B cell (primary cell): ENCODE results near the gene MAN2A2. TPM values are rescaled to one million over a fixed set of nuclear protein-coding genes. Genes with fewer than 3 reads are reported as not detected.

Experiments used
- ATAC-seq: fragments of 200-7000 bp; cut with Tn5 transposase; one replicate; pipeline ENCODE4 v1.10.0; 2021; ENCODE audit warnings: low read depth, mild to moderate bottlenecking, moderate number of reproducible peaks, moderate library complexity
- CTCF ChIA-PET: fragments of 350-600 bp; sonication (Branson Sonifier 250); formaldehyde crosslinking; loops from one replicate; lab custom pipeline; 2021; ENCODE audit warnings: antibody characterized with exemption, inconsistent platforms; lab: Charles Lee
- POLR2A ChIA-PET: fragments of 350-600 bp; sonication (Branson Sonifier 250); formaldehyde crosslinking; loops from one replicate; lab custom pipeline; 2021; ENCODE audit warnings: antibody characterized with exemption; lab: Charles Lee
- DNase-seq: peaks from one replicate; pipeline ENCODE4 v3.0.0; 2013
- H2AFZ ChIP-seq: 2 replicates; pipeline ENCODE4 v1.6.1; 2012; ENCODE audit warnings: mild to moderate bottlenecking, low read depth, low read length; ENCODE audit not compliant: insufficient read depth, poor library complexity, severe bottlenecking
- H3K27ac ChIP-seq, 2 donors: 1 replicate in 1 of 2; 2 replicates in 1 of 2; pipeline ENCODE4 v1.5.1; 2012 to 2013; ENCODE audit warnings: low read length in 2 of 2, mild to moderate bottlenecking in 2 of 2, moderate library complexity in 1 of 2
- H3K27me3 ChIP-seq, 4 experiments: fragments of 200-600 bp in 1 of 4; sonication (generic) in 1 of 4; replicated peaks in 1 of 4; 1 replicate in 2 of 4; 2 replicates in 2 of 4; pipeline versions ENCODE4 v1.6.1 to v1.7.0; 2013 to 2016; ENCODE audit warnings: low read length in 3 of 4, mild to moderate bottlenecking in 2 of 4, mixed read lengths in 1 of 4, moderate library complexity in 1 of 4; ENCODE audit not compliant: insufficient read depth in 4 of 4, control insufficient read depth in 3 of 4; ENCODE audit errors: control extremely low read depth in 1 of 4
- H3K36me3 ChIP-seq, 2 experiments: replicated peaks in 1 of 2; 1 replicate in 1 of 2; 2 replicates in 1 of 2; pipeline versions ENCODE4 v1.6.1 to v1.7.1; 2013; ENCODE audit warnings: low read length in 1 of 2; ENCODE audit not compliant: insufficient read depth in 2 of 2, control insufficient read depth in 1 of 2; ENCODE audit errors: control extremely low read depth in 1 of 2, extremely low read depth in 1 of 2
- H3K4me1 ChIP-seq, 2 donors: fragments of 200-600 bp in 1 of 2; sonication (generic) in 1 of 2; 1 replicate in 1 of 2; 2 replicates in 1 of 2; pipeline versions ENCODE4 v1.5.1 to v1.6.1; 2013 to 2017; ENCODE audit warnings: low read length in 2 of 2; ENCODE audit not compliant: control insufficient read depth in 2 of 2, insufficient read depth in 2 of 2
- H3K4me2 ChIP-seq: replicated peaks from 2 replicates; pipeline ENCODE3; 2012; ENCODE audit warnings: mild to moderate bottlenecking, low read depth, low read length; ENCODE audit not compliant: poor library complexity, severe bottlenecking
- H3K4me3 ChIP-seq, 5 experiments: fragments of 200-600 bp in 1 of 5; sonication (generic) in 1 of 5; 1 replicate in 3 of 5; 2 replicates in 2 of 5; pipeline versions ENCODE4 v1.5.1 to v1.7.0; 2011 to 2016; ENCODE audit warnings: low read length in 4 of 5, mild to moderate bottlenecking in 4 of 5, low read depth in 2 of 5, control low read depth in 1 of 5, moderate library complexity in 1 of 5; ENCODE audit not compliant: insufficient read depth in 1 of 5; ENCODE audit errors: control extremely low read depth in 1 of 5, extremely low read depth in 1 of 5
- H3K79me2 ChIP-seq: fragments of 200-600 bp; sonication (generic); one replicate; pipeline ENCODE4 v1.6.0; 2016; ENCODE audit warnings: low read length; ENCODE audit not compliant: control insufficient read depth, insufficient read depth
- H3K9ac ChIP-seq: fragments of 200-600 bp; sonication (generic); 2 replicates; pipeline ENCODE4 v1.6.1; 2017; ENCODE audit warnings: mild to moderate bottlenecking, low read length, moderate library complexity
- H3K9me3 ChIP-seq, 3 donors: one replicate each; pipeline versions ENCODE4 v1.6.1 to v1.7.1; 2013; ENCODE audit warnings: low read length in 2 of 3; ENCODE audit not compliant: control insufficient read depth in 2 of 3, insufficient read depth in 1 of 3; ENCODE audit errors: control extremely low read depth in 1 of 3
- H4K20me1 ChIP-seq: 2 replicates; pipeline ENCODE4 v1.6.0; 2012; ENCODE audit warnings: mild to moderate bottlenecking, low read length; ENCODE audit not compliant: insufficient read depth, control insufficient read depth, poor library complexity, severe bottlenecking
- H3K27ac Mint-ChIP-seq: one replicate; pipeline ENCODE4 v1.8.0; 2021; ENCODE audit warnings: mixed read lengths
- H3K27me3 Mint-ChIP-seq: one replicate; pipeline ENCODE4 v1.8.0; 2021; ENCODE audit warnings: mixed read lengths
- H3K4me1 Mint-ChIP-seq: one replicate; pipeline ENCODE4 v1.8.0; 2021; ENCODE audit warnings: mixed read lengths
- H3K4me3 Mint-ChIP-seq: one replicate; pipeline ENCODE4 v1.8.0; 2021; ENCODE audit warnings: mixed read lengths
- H3K9me3 Mint-ChIP-seq: one replicate; pipeline ENCODE4 v1.8.0; 2022; ENCODE audit warnings: mixed read lengths; ENCODE audit not compliant: insufficient read depth
- CTCF ChIP-seq: fragments of 200-600 bp; IDR thresholded peaks from one replicate; pipeline ENCODE4 v1.8.0; 2022; ENCODE audit warnings: antibody characterized with exemption, mild to moderate bottlenecking
- EZH2 ChIP-seq: IDR thresholded peaks from 2 replicates; pipeline ENCODE4 v1.6.1; 2012; ENCODE audit warnings: borderline replicate concordance, low read depth, mild to moderate bottlenecking, moderate library complexity, low read length; ENCODE audit not compliant: insufficient read depth, poor library complexity, severe bottlenecking
- WGBS: methylation state at CpG from one replicate; pipeline ENCODE4 v1.1.5; 2013; ENCODE audit warnings: missing lambda C conversion rate; ENCODE audit not compliant: insufficient coverage; 5-methylcytosine and 5-hydroxymethylcytosine counted together
- intact Hi-C: fragments of 100-400 bp; cut with micrococcal nuclease; formaldehyde crosslinking; loops from one replicate; pipeline ENCODE4 v1.10.0; 2022
- polyA plus RNA-seq: library from polyadenylated mRNA; depleted of rRNA; stranded (reverse); fragments of >200 nt; gene quantifications from 2 replicates; pipeline ENCODE4 v1.2.3, GENCODE V29; 2012
- total RNA-seq, 2 donors: library from RNA; stranded (reverse); fragments of 120-200 nt in 1 of 2; gene quantifications; 1 replicate in 1 of 2; 2 replicates in 1 of 2; pipeline versions ENCODE4 v1.2.3 to v1.2.4, GENCODE V29; 2013 to 2022

MAN2A2 gene
- total and polyA plus RNA-seq, 2 donors (not counting 1 experiment from before 2014, with no cell fraction given) = 180 to 234 TPM

GRCh38 chr15:90909976-90910375 lies 6.9 kb downstream of the MAN2A2 start:
- 97% methylated on average over 7 of the region's 8 CpGs for WGBS
- TF ChIP-seq EZH2 (no peak), CTCF (no peak)
- Histone ChIP-seq H3K9ac (no peak overlapping the region), H4K20me1 (peaks cover 12% of the 10 kb centered on the region), H3K9me3 (no peaks in the 10 kb centered on the region), H3K27me3 (no peaks in the 10 kb centered on the region), H2AFZ (no peak overlapping the region), H3K27ac (no peak overlapping the region), H3K4me3 (no peak overlapping the region), H3K36me3 (peaks cover 0 to 85% of the 10 kb centered on the region in 2 experiments), H3K4me2 (no peak overlapping the region), H3K4me1 (peaks cover 0 to 1% of the 10 kb centered on the region in 2 donors), H3K79me2 (no peaks in the 10 kb centered on the region)
- intact Hi-C loops = no loop called here
- Mint-ChIP-seq H3K4me3 (no peak overlapping the region), H3K27me3 (no peaks in the 10 kb centered on the region), H3K4me1 (peaks cover 1% of the 10 kb centered on the region), H3K27ac (no peak overlapping the region), H3K9me3 (no peaks in the 10 kb centered on the region)
- POLR2A ChIA-PET = no interaction called here
- no peak for ATAC-seq
- no peak for DNase-seq
- CTCF ChIA-PET = no interaction called here

GRCh38 chr15:90910441-90911301 lies 7.6 kb downstream of the MAN2A2 start:
- ATAC-seq = no peak
- H3K9me3 ChIP-seq = no peaks in the 10 kb centered on the region
- no peak overlapping the region for H2AFZ ChIP-seq
- H3K27me3 ChIP-seq = no peaks in the 10 kb centered on the region
- H3K36me3 ChIP-seq = peaks cover 0 to 85% of the 10 kb centered on the region in 2 experiments
- DNase-seq = no peak
- CTCF ChIA-PET = no interaction called here
- peaks cover 0 to 8% of the 10 kb centered on the region in 2 donors for H3K4me1 ChIP-seq
- no peaks in the 10 kb centered on the region for H3K79me2 ChIP-seq
- Mint-ChIP-seq H3K4me3 (no peak overlapping the region), H3K4me1 (peaks cover 6% of the 10 kb centered on the region), H3K9me3 (no peaks in the 10 kb centered on the region), H3K27ac (no peak overlapping the region), H3K27me3 (no peaks in the 10 kb centered on the region)
- intact Hi-C loops = no loop called here
- no peak overlapping the region for H3K9ac ChIP-seq
- WGBS = 98% methylated on average over 14 of the region's 24 CpGs
- TF ChIP-seq EZH2 = no peak
- TF ChIP-seq CTCF = no peak
- POLR2A ChIA-PET = no interaction called here
- peaks cover 8% of the 10 kb centered on the region for H4K20me1 ChIP-seq
- no peak overlapping the region for H3K27ac ChIP-seq
- no peak overlapping the region for H3K4me3 ChIP-seq
- H3K4me2 ChIP-seq = no peak overlapping the region
